Middle frontal gyrus (tissue), 1 donor: Measurements from ENCODE around the gene STX16.

Experiments used
- DNase-seq: peaks from one replicate; pipeline ENCODE4 v3.0.0-alpha.2; 2015; ENCODE audit warnings: low spot score; ENCODE audit errors: extremely low spot score

The STX16 gene

GRCh38 chr20:58618351-58619076, 32.6 kb upstream of the STX16 start:
- DNase-seq = no peak

- no peak for DNase-seq
Observed at GRCh38 chr20:58619077-58619863, 31.8 kb upstream of the STX16 start.

GRCh38 chr20:58619864-58620431, 31.1 kb upstream of the STX16 start:
- DNase-seq = no peak

- no peak for DNase-seq
Observed at GRCh38 chr20:58621906-58622548, 29.1 kb upstream of the STX16 start.

GRCh38 chr20:58622671-58623578, 28.2 kb upstream of the STX16 start:
- no peak for DNase-seq

- DNase-seq = peak; percentile 18
Observed at GRCh38 chr20:58623579-58624473, 27.3 kb upstream of the STX16 start.

GRCh38 chr20:58624687-58625086, 26.4 kb upstream of the STX16 start:
- no peak for DNase-seq

- DNase-seq = no peak
Observed at GRCh38 chr20:58625585-58625984, 25.5 kb upstream of the STX16 start.

GRCh38 chr20:58626051-58626450, 25.0 kb upstream of the STX16 start:
- DNase-seq = no peak

- DNase-seq = no peak
Observed at GRCh38 chr20:58627212-58628072, 23.6 kb upstream of the STX16 start.

- no peak for DNase-seq
Observed at GRCh38 chr20:58628491-58629214, 22.4 kb upstream of the STX16 start.

GRCh38 chr20:58629215-58629580, 21.9 kb upstream of the STX16 start:
- DNase-seq = no peak

- DNase-seq = no peak
Observed at GRCh38 chr20:58630063-58630462, 21.0 kb upstream of the STX16 start.

- no peak for DNase-seq
Observed at GRCh38 chr20:58633161-58634053, 17.7 kb upstream of the STX16 start.

- no peak for DNase-seq
Observed at GRCh38 chr20:58634059-58634458, 17.0 kb upstream of the STX16 start.

GRCh38 chr20:58634521-58635278, 16.4 kb upstream of the STX16 start:
- DNase-seq = no peak

- no peak for DNase-seq
Observed at GRCh38 chr20:58635279-58635665, 15.8 kb upstream of the STX16 start.
